ENCODE results near the gene TMEM130.

Gene TMEM130

DNA sequence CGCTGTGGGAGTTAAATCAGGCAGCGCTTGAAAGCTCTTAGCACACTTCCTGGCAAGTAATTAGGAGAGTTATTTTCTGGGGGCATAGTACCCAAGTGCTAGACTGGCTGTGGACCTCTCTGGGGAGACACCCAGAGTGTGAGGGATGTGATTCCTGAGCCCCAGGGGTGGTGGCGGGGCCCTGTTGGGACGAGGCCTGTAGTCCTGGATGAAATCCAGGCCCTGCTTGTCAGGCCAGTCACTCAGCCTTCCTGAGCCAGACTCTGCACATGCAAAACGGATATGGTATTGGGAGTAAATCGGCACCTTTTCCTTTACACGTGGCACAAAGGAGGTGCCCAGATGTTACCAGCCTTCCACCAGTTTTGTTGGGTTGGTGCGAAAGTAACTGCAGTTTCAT is 39.7 kb upstream of the TMEM130 start:
- no peak overlapping the region for H3K4me3 ChIP-seq (ENCODE audit: low read depth, low read length)
- H3K36me3 ChIP-seq = peaks cover 84% of the 10 kb centered on the region
- DNase-seq = no peak
- no peaks in the 10 kb centered on the region for H3K9me3 ChIP-seq
- TF ChIP-seq, protein P1, sequence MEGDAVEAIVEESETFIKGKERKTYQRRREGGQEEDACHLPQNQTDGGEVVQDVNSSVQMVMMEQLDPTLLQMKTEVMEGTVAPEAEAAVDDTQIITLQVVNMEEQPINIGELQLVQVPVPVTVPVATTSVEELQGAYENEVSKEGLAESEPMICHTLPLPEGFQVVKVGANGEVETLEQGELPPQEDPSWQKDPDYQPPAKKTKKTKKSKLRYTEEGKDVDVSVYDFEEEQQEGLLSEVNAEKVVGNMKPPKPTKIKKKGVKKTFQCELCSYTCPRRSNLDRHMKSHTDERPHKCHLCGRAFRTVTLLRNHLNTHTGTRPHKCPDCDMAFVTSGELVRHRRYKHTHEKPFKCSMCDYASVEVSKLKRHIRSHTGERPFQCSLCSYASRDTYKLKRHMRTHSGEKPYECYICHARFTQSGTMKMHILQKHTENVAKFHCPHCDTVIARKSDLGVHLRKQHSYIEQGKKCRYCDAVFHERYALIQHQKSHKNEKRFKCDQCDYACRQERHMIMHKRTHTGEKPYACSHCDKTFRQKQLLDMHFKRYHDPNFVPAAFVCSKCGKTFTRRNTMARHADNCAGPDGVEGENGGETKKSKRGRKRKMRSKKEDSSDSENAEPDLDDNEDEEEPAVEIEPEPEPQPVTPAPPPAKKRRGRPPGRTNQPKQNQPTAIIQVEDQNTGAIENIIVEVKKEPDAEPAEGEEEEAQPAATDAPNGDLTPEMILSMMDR (IDR thresholded peaks at IDR 0.05; ENCODE audit: low read depth, low read length) = no peak
- no peaks in the 10 kb centered on the region for H3K27me3 ChIP-seq
- no peaks in the 10 kb centered on the region for H3K4me1 ChIP-seq

DNA sequence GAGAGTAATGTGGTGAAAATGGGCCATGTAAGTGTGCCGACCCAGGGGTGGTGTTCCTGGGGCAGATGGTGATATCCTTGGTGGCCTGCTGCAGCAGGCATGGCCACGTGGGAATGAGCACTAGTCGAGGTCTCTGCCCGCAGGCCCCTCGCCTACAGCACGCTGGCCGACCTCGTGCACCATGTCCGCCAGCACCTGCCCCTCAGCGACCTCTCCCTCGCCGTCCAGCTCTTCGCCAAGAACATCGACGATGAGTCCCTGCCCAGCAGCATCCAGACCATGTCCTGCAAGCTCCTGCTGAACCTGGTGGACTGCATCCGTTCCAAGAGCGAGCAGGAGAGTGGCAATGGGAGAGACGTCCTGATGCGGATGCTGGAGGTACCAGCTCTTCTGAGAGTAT is 38.8 kb upstream of the TMEM130 start:
- no peaks in the 10 kb centered on the region for H3K4me1 ChIP-seq
- H3K36me3 ChIP-seq = peaks cover 82% of the 10 kb centered on the region
- no peak for DNase-seq
- TF ChIP-seq, protein P1 (IDR thresholded peaks at IDR 0.05; ENCODE audit: low read depth, low read length) = no peak
- no peak overlapping the region for H3K4me3 ChIP-seq (ENCODE audit: low read depth, low read length)
- H3K27me3 ChIP-seq = no peaks in the 10 kb centered on the region
- H3K9me3 ChIP-seq = no peaks in the 10 kb centered on the region

DNA sequence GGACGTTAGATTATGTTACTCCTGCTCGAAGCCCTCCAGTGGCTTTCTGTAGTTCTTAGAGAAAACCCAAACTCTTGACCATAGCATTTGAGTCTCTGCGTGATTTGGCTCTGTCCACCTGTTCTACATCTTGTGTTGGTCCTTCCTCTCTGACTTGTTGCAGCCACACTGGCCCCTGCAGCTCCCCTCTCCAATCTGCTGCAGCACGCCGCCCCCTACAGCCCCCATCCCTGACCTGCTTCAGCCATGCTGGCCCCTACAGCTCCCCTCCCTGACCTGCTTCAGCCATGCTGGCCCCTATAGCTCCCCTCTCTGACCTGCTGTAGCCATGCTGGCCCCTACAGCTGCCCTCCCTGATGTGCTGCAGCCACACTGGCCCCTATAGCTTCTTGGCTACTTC is 37.8 kb upstream of the TMEM130 start:
- TF ChIP-seq, protein P1 (IDR thresholded peaks at IDR 0.05; ENCODE audit: low read depth, low read length) = no peak
- no peaks in the 10 kb centered on the region for H3K4me1 ChIP-seq
- no peaks in the 10 kb centered on the region for H3K9me3 ChIP-seq
- no peak overlapping the region for H3K4me3 ChIP-seq (ENCODE audit: low read depth, low read length)
- no peak for DNase-seq
- H3K27me3 ChIP-seq = no peaks in the 10 kb centered on the region
- H3K36me3 ChIP-seq = peaks cover 80% of the 10 kb centered on the region

DNA sequence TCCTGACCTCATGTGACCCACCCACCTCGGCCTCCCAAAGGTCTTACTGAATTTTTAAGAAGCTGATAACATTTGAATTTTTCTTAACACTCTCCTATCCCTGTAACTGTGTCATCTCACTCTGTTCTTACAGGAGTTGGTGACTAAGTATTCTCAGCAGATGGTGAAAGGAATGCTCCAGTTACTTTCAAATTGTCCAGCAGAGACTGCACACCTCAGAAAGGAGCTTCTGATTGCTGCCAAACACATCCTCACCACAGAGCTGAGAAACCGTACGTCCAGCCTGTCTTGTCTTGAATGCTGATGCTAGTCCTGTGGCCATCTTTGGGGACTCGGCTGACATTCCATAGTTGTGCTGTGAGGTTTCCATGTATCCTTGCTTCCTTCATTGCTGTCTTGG is 33.4 kb upstream of the TMEM130 start:
- TF ChIP-seq, protein P1 (IDR thresholded peaks at IDR 0.05; ENCODE audit: low read depth, low read length) = no peak
- DNase-seq = no peak
- peaks cover 85% of the 10 kb centered on the region for H3K36me3 ChIP-seq

DNA sequence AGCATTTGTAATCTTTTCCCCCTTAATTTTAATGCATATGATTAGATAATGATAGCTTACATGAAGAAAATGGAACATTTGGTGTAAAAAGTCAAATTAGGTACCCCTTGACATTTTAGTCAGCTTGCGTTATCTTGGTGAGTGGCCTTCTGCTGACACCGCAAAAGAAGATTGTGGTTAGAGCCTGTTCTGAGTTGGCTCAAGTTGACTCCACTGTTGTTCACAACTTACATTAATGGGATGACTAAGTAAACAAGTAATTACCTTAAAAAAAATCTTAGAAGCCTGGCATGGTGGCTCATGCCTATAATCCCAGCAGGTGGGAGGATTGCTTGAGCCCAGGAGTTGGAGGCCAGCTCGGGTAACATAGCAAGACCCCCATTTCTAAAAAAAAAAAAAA is 32.7 kb upstream of the TMEM130 start:
- DNase-seq = no peak
- H3K4me3 ChIP-seq (ENCODE audit: low read depth, low read length) = no peak overlapping the region
- H3K9me3 ChIP-seq = no peaks in the 10 kb centered on the region
- H3K36me3 ChIP-seq = peaks cover 85% of the 10 kb centered on the region
- TF ChIP-seq, protein P1 (IDR thresholded peaks at IDR 0.05; ENCODE audit: low read depth, low read length) = no peak
- H3K4me1 ChIP-seq = no peaks in the 10 kb centered on the region
- H3K27me3 ChIP-seq = no peaks in the 10 kb centered on the region

More for the DNA sequence above, 33.4 kb upstream of the TMEM130 start:
- H3K4me1 ChIP-seq = no peaks in the 10 kb centered on the region
- H3K27me3 ChIP-seq = no peaks in the 10 kb centered on the region
- no peaks in the 10 kb centered on the region for H3K9me3 ChIP-seq
- no peak overlapping the region for H3K4me3 ChIP-seq (ENCODE audit: low read depth, low read length)

DNA sequence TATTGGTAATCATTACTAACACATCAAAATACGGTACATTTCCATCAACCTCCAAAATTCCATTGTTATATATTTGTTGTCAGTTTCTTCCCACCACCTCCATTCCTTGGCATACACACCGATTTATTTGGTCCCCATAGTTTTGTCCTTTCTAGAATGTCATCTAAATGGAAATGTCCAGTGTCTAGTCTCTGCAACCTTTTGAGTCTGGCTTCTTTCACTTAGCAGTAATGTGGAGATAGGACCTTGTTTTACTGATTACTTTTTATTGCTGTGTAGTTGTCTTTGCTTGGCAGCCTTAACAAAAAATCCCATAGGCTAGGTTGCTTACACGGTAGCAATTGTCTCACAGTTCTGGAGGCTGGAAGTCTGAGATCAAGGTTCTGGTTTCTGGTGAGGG is 31.0 kb upstream of the TMEM130 start:
- DNase-seq = no peak
- Histone ChIP-seq H3K9me3 (no peaks in the 10 kb centered on the region), H3K4me3 (ENCODE audit: low read depth, low read length) (no peak overlapping the region), H3K4me1 (no peaks in the 10 kb centered on the region), H3K27me3 (no peaks in the 10 kb centered on the region), H3K36me3 (peaks cover 79% of the 10 kb centered on the region)
- TF ChIP-seq, protein P1 (IDR thresholded peaks at IDR 0.05; ENCODE audit: low read depth, low read length) = no peak

Data from BE2C (cell line).